ENCODE results near the gene MZB1.
"Not testable (repeated sequence)": the region's sequence is repeated elsewhere in the genome, so short reads cannot be mapped to it uniquely, and the experiment has no call there.

Gene MZB1

GRCh38 chr5:139410121-139410992 is 20.6 kb upstream of the MZB1 start:
- H3K36me3 ChIP-seq (replicated peaks in 1 of 2; ENCODE audit: control insufficient read depth in 2 of 2, insufficient read depth in 2 of 2, low read length in 2 of 2): peaks cover 8 to 31% of the 10 kb centered on the region in 2 donors
- no peaks in the 10 kb centered on the region for H3K79me1 ChIP-seq (ENCODE audit: low read depth, low read length)
- no peak overlapping the region for H2AFZ ChIP-seq (ENCODE audit: low read length)
- no peak overlapping the region for H4K91ac ChIP-seq (ENCODE audit: low read depth, low read length, poor library complexity)
- H3K4me1 ChIP-seq (ENCODE audit: control insufficient read depth in 2 of 2, insufficient read depth in 1 of 2, low read depth in 1 of 2, low read length in 2 of 2): no peaks in the 10 kb centered on the region
- H3K9ac ChIP-seq (ENCODE audit: low read depth, low read length, poor library complexity): no peak overlapping the region
- no peak overlapping the region for H4K8ac ChIP-seq (ENCODE audit: low read depth, low read length)
- H3K9me3 ChIP-seq (replicated peaks in 1 of 2; ENCODE audit: control insufficient read depth in 2 of 2, insufficient read depth in 1 of 2, low read depth in 1 of 2, low read length in 2 of 2): no peaks in the 10 kb centered on the region
- H2BK12ac ChIP-seq (ENCODE audit: low read length): no peak overlapping the region
- no peak for DNase-seq (ENCODE audit: low spot score)
- H3K4me3 ChIP-seq (ENCODE audit: low read length in 2 of 2): no peak overlapping the region
- no peak overlapping the region for H2AK5ac ChIP-seq (ENCODE audit: low read depth, low read length)
- no peak overlapping the region for H3K14ac ChIP-seq (ENCODE audit: low read length)
- no peak overlapping the region for H3K4ac ChIP-seq (ENCODE audit: low read length)
- H3K18ac ChIP-seq (ENCODE audit: low read length): no peak overlapping the region
- no peak overlapping the region for H3K27ac ChIP-seq (replicated peaks; ENCODE audit: low read length)
- H3K4me2 ChIP-seq (ENCODE audit: insufficient read depth, low read length, poor library complexity, severe bottlenecking): no peak overlapping the region
- no peak overlapping the region for H2BK120ac ChIP-seq (ENCODE audit: low read depth, low read length)
- no CpG with 5 or more reads among the region's 6 CpGs for WGBS, 2 donors (ENCODE audit: extremely low coverage in 2 of 2, insufficient read length in 2 of 2, insufficient replicate concordance in 1 of 2)
- no peaks in the 10 kb centered on the region for H3K27me3 ChIP-seq (ENCODE audit: control insufficient read depth in 3 of 3, insufficient read depth in 3 of 3, low read depth in 1 of 3, low read length in 3 of 3)
- H2BK5ac ChIP-seq (ENCODE audit: low read length): no peak overlapping the region
- H2BK15ac ChIP-seq (ENCODE audit: low read length): no peak overlapping the region
- H3K23ac ChIP-seq (ENCODE audit: low read depth, low read length, poor library complexity): no peak overlapping the region

- not testable (repeated sequence) for H3K9ac ChIP-seq (ENCODE audit: low read depth, low read length, poor library complexity); H3K27me3 ChIP-seq (ENCODE audit: control insufficient read depth in 3 of 3, insufficient read depth in 3 of 3, low read depth in 1 of 3, low read length in 3 of 3); H3K4me2 ChIP-seq (ENCODE audit: insufficient read depth, low read length, poor library complexity, severe bottlenecking); H4K91ac ChIP-seq (ENCODE audit: low read depth, low read length, poor library complexity); H3K18ac ChIP-seq (ENCODE audit: low read length); H3K79me1 ChIP-seq (ENCODE audit: low read depth, low read length); H3K4ac ChIP-seq (ENCODE audit: low read length); H2BK120ac ChIP-seq (ENCODE audit: low read depth, low read length); DNase-seq (ENCODE audit: low spot score); H3K4me1 ChIP-seq (ENCODE audit: control insufficient read depth in 2 of 2, insufficient read depth in 1 of 2, low read depth in 1 of 2, low read length in 2 of 2); H3K14ac ChIP-seq (ENCODE audit: low read length); H3K23ac ChIP-seq (ENCODE audit: low read depth, low read length, poor library complexity); H2BK12ac ChIP-seq (ENCODE audit: low read length); H3K27ac ChIP-seq (replicated peaks; ENCODE audit: low read length); H4K8ac ChIP-seq (ENCODE audit: low read depth, low read length); H2BK15ac ChIP-seq (ENCODE audit: low read length); H2AK5ac ChIP-seq (ENCODE audit: low read depth, low read length); H2AFZ ChIP-seq (ENCODE audit: low read length); H3K9me3 ChIP-seq (replicated peaks in 1 of 2; ENCODE audit: control insufficient read depth in 2 of 2, insufficient read depth in 1 of 2, low read depth in 1 of 2, low read length in 2 of 2); H2BK5ac ChIP-seq (ENCODE audit: low read length); H3K4me3 ChIP-seq (ENCODE audit: low read length in 2 of 2)
- H3K36me3 ChIP-seq (replicated peaks in 1 of 2; ENCODE audit: control insufficient read depth in 2 of 2, insufficient read depth in 2 of 2, low read length in 2 of 2): peaks cover 6 to 20% of the 10 kb centered on the region in 2 donors
- no CpG with 5 or more reads among the region's 5 CpGs for WGBS, 2 donors (ENCODE audit: extremely low coverage in 2 of 2, insufficient read length in 2 of 2, insufficient replicate concordance in 1 of 2)
These were observed 19.4 kb upstream of the MZB1 start for GRCh38 chr5:139409116-139409515.

- WGBS, 2 donors (ENCODE audit: extremely low coverage in 2 of 2, insufficient read length in 2 of 2, insufficient replicate concordance in 1 of 2): no CpG with 5 or more reads among the region's 7 CpGs
- H2BK15ac ChIP-seq (ENCODE audit: low read length): no peak overlapping the region
- no peak overlapping the region for H3K4me3 ChIP-seq (ENCODE audit: low read length in 2 of 2)
- no peak overlapping the region for H3K27ac ChIP-seq (replicated peaks; ENCODE audit: low read length)
- no peaks in the 10 kb centered on the region for H3K9me3 ChIP-seq (replicated peaks in 1 of 2; ENCODE audit: control insufficient read depth in 2 of 2, insufficient read depth in 1 of 2, low read depth in 1 of 2, low read length in 2 of 2)
- H3K9ac ChIP-seq (ENCODE audit: low read depth, low read length, poor library complexity): no peak overlapping the region
- no peak overlapping the region for H3K4ac ChIP-seq (ENCODE audit: low read length)
- no peak overlapping the region for H2BK5ac ChIP-seq (ENCODE audit: low read length)
- H3K27me3 ChIP-seq (ENCODE audit: control insufficient read depth in 3 of 3, insufficient read depth in 3 of 3, low read depth in 1 of 3, low read length in 3 of 3): no peaks in the 10 kb centered on the region
- no peak overlapping the region for H3K18ac ChIP-seq (ENCODE audit: low read length)
- H2BK120ac ChIP-seq (ENCODE audit: low read depth, low read length): no peak overlapping the region
- no peak overlapping the region for H2AK5ac ChIP-seq (ENCODE audit: low read depth, low read length)
- H3K36me3 ChIP-seq (replicated peaks in 1 of 2; ENCODE audit: control insufficient read depth in 2 of 2, insufficient read depth in 2 of 2, low read length in 2 of 2): peaks cover 6 to 14% of the 10 kb centered on the region in 2 donors
- H3K4me1 ChIP-seq (ENCODE audit: control insufficient read depth in 2 of 2, insufficient read depth in 1 of 2, low read depth in 1 of 2, low read length in 2 of 2): peaks cover 3 to 6% of the 10 kb centered on the region in 2 donors
- no peak overlapping the region for H2BK12ac ChIP-seq (ENCODE audit: low read length)
- no peak for DNase-seq (ENCODE audit: low spot score)
- H3K4me2 ChIP-seq (ENCODE audit: insufficient read depth, low read length, poor library complexity, severe bottlenecking): no peak overlapping the region
- no peaks in the 10 kb centered on the region for H3K79me1 ChIP-seq (ENCODE audit: low read depth, low read length)
- no peak overlapping the region for H2AFZ ChIP-seq (ENCODE audit: low read length)
- H3K23ac ChIP-seq (ENCODE audit: low read depth, low read length, poor library complexity): no peak overlapping the region
- no peak overlapping the region for H4K8ac ChIP-seq (ENCODE audit: low read depth, low read length)
- H3K14ac ChIP-seq (ENCODE audit: low read length): no peak overlapping the region
- H4K91ac ChIP-seq (ENCODE audit: low read depth, low read length, poor library complexity): no peak overlapping the region
These were observed 18.5 kb upstream of the MZB1 start for GRCh38 chr5:139408191-139408590.

- H4K91ac ChIP-seq (ENCODE audit: low read depth, low read length, poor library complexity): no peak overlapping the region
- H3K4me2 ChIP-seq (ENCODE audit: insufficient read depth, low read length, poor library complexity, severe bottlenecking): no peak overlapping the region
- no peak overlapping the region for H3K27ac ChIP-seq (replicated peaks; ENCODE audit: low read length)
- no peak overlapping the region for H3K18ac ChIP-seq (ENCODE audit: low read length)
- no peak for DNase-seq (ENCODE audit: low spot score)
- no peak overlapping the region for H3K14ac ChIP-seq (ENCODE audit: low read length)
- no peak overlapping the region for H2BK5ac ChIP-seq (ENCODE audit: low read length)
- peaks cover under 1 to 7% of the 10 kb centered on the region in 2 donors for H3K36me3 ChIP-seq (replicated peaks in 1 of 2; ENCODE audit: control insufficient read depth in 2 of 2, insufficient read depth in 2 of 2, low read length in 2 of 2)
- no peak overlapping the region for H2AK5ac ChIP-seq (ENCODE audit: low read depth, low read length)
- H3K79me1 ChIP-seq (ENCODE audit: low read depth, low read length): no peaks in the 10 kb centered on the region
- H4K8ac ChIP-seq (ENCODE audit: low read depth, low read length): no peak overlapping the region
- no peaks in the 10 kb centered on the region for H3K9me3 ChIP-seq (replicated peaks in 1 of 2; ENCODE audit: control insufficient read depth in 2 of 2, insufficient read depth in 1 of 2, low read depth in 1 of 2, low read length in 2 of 2)
- H3K4me3 ChIP-seq (ENCODE audit: low read length in 2 of 2): no peak overlapping the region
- H2BK12ac ChIP-seq (ENCODE audit: low read length): no peak overlapping the region
- no peak overlapping the region for H3K9ac ChIP-seq (ENCODE audit: low read depth, low read length, poor library complexity)
- H2AFZ ChIP-seq (ENCODE audit: low read length): no peak overlapping the region
- no peak overlapping the region for H3K4ac ChIP-seq (ENCODE audit: low read length)
- H3K4me1 ChIP-seq (ENCODE audit: control insufficient read depth in 2 of 2, insufficient read depth in 1 of 2, low read depth in 1 of 2, low read length in 2 of 2): peaks cover 4 to 6% of the 10 kb centered on the region in 2 donors
- no peaks in the 10 kb centered on the region for H3K27me3 ChIP-seq (ENCODE audit: control insufficient read depth in 3 of 3, insufficient read depth in 3 of 3, low read depth in 1 of 3, low read length in 3 of 3)
- no peak overlapping the region for H2BK15ac ChIP-seq (ENCODE audit: low read length)
- H2BK120ac ChIP-seq (ENCODE audit: low read depth, low read length): no peak overlapping the region
- H3K23ac ChIP-seq (ENCODE audit: low read depth, low read length, poor library complexity): no peak overlapping the region
These were observed 17.8 kb upstream of the MZB1 start for GRCh38 chr5:139407517-139407916.
